Left lung (tissue), 10 donors: ENCODE measurements around the gene SLC12A2. TPM values are rescaled to one million over a fixed set of nuclear protein-coding genes. Genes with fewer than 3 reads are reported as not detected.

Experiments
- ATAC-seq: fragments of 200-7000 bp; cut with Tn5 transposase; one replicate; pipeline ENCODE4 v1.9.1; 2020; ENCODE audit warnings: moderate library complexity
- DNase-seq, 4 donors: peaks; one replicate each; pipeline ENCODE4 v3.0.0-alpha.2; 2013 to 2020
- H3K27ac ChIP-seq, 2 donors: fragments of 200-600 bp; sonication (generic) in 1 of 2; one replicate each; pipeline versions ENCODE4 v1.5.0 to v1.8.0; 2020 to 2021
- H3K27me3 ChIP-seq, 2 donors: fragments of 200-600 bp; sonication (generic) in 1 of 2; one replicate each; pipeline versions ENCODE4 v1.5.0 to v1.8.0; 2020 to 2021
- H3K36me3 ChIP-seq, 2 donors: fragments of 200-600 bp; sonication (generic) in 1 of 2; one replicate each; pipeline versions ENCODE4 v1.5.0 to v1.8.0; 2020 to 2021
- H3K4me1 ChIP-seq, 2 donors: fragments of 200-600 bp; one replicate each; pipeline ENCODE4 v1.8.0; 2021
- H3K4me3 ChIP-seq, 2 donors: fragments of 200-600 bp; sonication (generic) in 1 of 2; one replicate each; pipeline versions ENCODE4 v1.5.0 to v1.8.0; 2020 to 2021; ENCODE audit warnings: mild to moderate bottlenecking in 1 of 2
- H3K9me3 ChIP-seq, 2 donors: fragments of 200-600 bp; sonication (generic) in 1 of 2; one replicate each; pipeline versions ENCODE4 v1.5.0 to v1.8.0; 2020 to 2021
- CTCF ChIP-seq, 2 donors: fragments of 200-600 bp; sonication (generic) in 1 of 2; IDR thresholded peaks; one replicate each; pipeline versions ENCODE4 v1.5.0 to v1.8.0; 2021; ENCODE audit warnings: antibody characterized with exemption in 2 of 2
- intact Hi-C, 2 donors: fragments of 100-400 bp; cut with DNase I; formaldehyde crosslinking; loops; one replicate each; pipeline versions ENCODE4 v1.11.2 to v1.14.2; 2022
- polyA plus RNA-seq, 6 donors: library from polyadenylated mRNA; unstranded; fragments of 120-200 nt; gene quantifications; one replicate each; pipeline ENCODE4 v1.2.1, GENCODE V29; 2013; ENCODE audit not compliant: insufficient read length in 6 of 6
- total RNA-seq, 2 donors: library from RNA; stranded (reverse); fragmentation: NEBNext Ultra II Directional; extraction: Animal tissue kit (Norgen Biotek cat#: 25700); gene quantifications; one replicate each; pipeline ENCODE4 v1.2.1, GENCODE V29; 2021
- donor health status: DM: no; HTN: yes; CAD: no.
- donor health status: DM: no; HTN: no; CAD: no.

Gene SLC12A2
- total and polyA plus RNA-seq, 8 donors: 33.7 to 94.4 (median 70.3) TPM

DNA sequence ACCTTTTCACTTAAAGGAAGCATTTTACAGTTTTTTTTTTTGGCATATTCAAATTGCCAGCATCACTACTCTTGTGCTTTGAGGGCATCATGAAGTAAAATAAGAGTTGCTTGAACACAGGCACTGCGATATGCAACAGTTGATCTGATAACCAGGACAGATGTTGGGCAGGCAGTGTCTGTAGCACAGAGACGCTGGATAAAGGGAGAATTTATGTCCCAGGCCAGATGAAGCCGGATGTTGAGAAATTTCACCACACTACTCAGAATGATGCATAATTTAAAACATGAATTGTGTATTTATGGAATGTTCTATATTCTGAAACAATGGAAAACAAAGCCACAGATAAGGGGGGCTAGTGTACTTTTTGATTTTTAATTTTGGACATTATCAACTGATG, 71.4 kb downstream of the SLC12A2 start:
- H3K4me1 ChIP-seq: no peaks in the 10 kb centered on the region
- H3K36me3 ChIP-seq: peaks cover 0 to 56% of the 10 kb centered on the region in 2 donors
- no peaks in the 10 kb centered on the region for H3K9me3 ChIP-seq
- intact Hi-C loops: no loop called here
- no peaks in the 10 kb centered on the region for H3K27me3 ChIP-seq
- TF ChIP-seq CTCF (IDR thresholded peaks at IDR 0.05): no peak
- DNase-seq (no peak), ATAC-seq (no peak)
- H3K27ac ChIP-seq: no peak overlapping the region
- H3K4me3 ChIP-seq: no peak overlapping the region

GRCh38 chr5:128155776-128156175, 72.2 kb downstream of the SLC12A2 start:
- H3K27ac ChIP-seq: no peak overlapping the region
- H3K4me1 ChIP-seq: no peaks in the 10 kb centered on the region
- DNase-seq: no peak
- intact Hi-C loops: no loop called here
- no peaks in the 10 kb centered on the region for H3K27me3 ChIP-seq
- no peaks in the 10 kb centered on the region for H3K9me3 ChIP-seq
- H3K36me3 ChIP-seq: peaks cover 0 to 59% of the 10 kb centered on the region in 2 donors
- TF ChIP-seq CTCF (IDR thresholded peaks at IDR 0.05): no peak
- ATAC-seq: no peak
- H3K4me3 ChIP-seq: no peak overlapping the region

DNA sequence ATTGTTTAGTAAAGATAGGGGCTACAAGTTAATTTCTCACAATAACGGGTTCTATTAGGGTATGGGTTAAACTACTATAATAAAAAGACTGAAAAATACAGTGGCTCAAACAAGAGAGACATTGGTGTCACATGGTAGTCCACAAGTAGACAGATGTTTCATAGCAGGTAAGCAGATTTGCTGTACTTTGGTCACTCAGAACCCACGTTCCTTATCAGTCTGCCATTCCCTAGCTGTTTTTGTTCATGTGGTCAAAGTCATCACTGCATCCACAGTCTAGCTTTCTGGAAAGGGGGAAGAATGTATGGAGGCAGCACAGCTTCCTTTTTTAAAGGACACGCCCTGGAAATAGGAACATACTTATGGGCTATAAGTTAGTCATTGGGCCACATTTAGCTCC, 73.0 kb downstream of the SLC12A2 start:
- H3K36me3 ChIP-seq: peaks cover 0 to 60% of the 10 kb centered on the region in 2 donors
- H3K9me3 ChIP-seq: no peaks in the 10 kb centered on the region
- DNase-seq: no peak
- no peak for ATAC-seq
- TF ChIP-seq CTCF (IDR thresholded peaks at IDR 0.05): no peak
- no peaks in the 10 kb centered on the region for H3K27me3 ChIP-seq
- no peaks in the 10 kb centered on the region for H3K4me1 ChIP-seq
- no peak overlapping the region for H3K27ac ChIP-seq
- H3K4me3 ChIP-seq: no peak overlapping the region
- intact Hi-C loops: no loop called here

- TF ChIP-seq CTCF (IDR thresholded peaks at IDR 0.05): no peak
- H3K36me3 ChIP-seq: peaks cover 0 to 55% of the 10 kb centered on the region in 2 donors
- H3K9me3 ChIP-seq: no peaks in the 10 kb centered on the region
- no peak overlapping the region for H3K4me3 ChIP-seq
- H3K4me1 ChIP-seq: no peaks in the 10 kb centered on the region
- no peak for DNase-seq
- H3K27me3 ChIP-seq: no peaks in the 10 kb centered on the region
- intact Hi-C loops: no loop called here
- no peak overlapping the region for H3K27ac ChIP-seq
- ATAC-seq: no peak
These were observed 74.8 kb downstream of the SLC12A2 start for GRCh38 chr5:128158342-128158741.

- intact Hi-C loops: no loop called here
- Histone ChIP-seq H3K4me3 (no peak overlapping the region), H3K36me3 (peaks cover 0 to 38% of the 10 kb centered on the region in 2 donors)
These were observed 80.4 kb downstream of the SLC12A2 start for GRCh38 chr5:128163991-128164390.

More at GRCh38 chr5:128163991-128164390, 80.4 kb downstream of the SLC12A2 start:
- no peaks in the 10 kb centered on the region for H3K27me3 ChIP-seq
- TF ChIP-seq CTCF (IDR thresholded peaks at IDR 0.05): no peak
- H3K27ac ChIP-seq: no peak overlapping the region
- no peaks in the 10 kb centered on the region for H3K9me3 ChIP-seq
- DNase-seq: no peak
- no peak for ATAC-seq
- H3K4me1 ChIP-seq: no peaks in the 10 kb centered on the region
